Measurements from ENCODE around the gene MUC5B. TPM values are rescaled to one million over a fixed set of nuclear protein-coding genes. Genes with fewer than 3 reads are reported as not detected.

Gene MUC5B
- total RNA-seq, 4 donors from 2014 or later, result not detected

GRCh38 chr11:1233351-1234053 lies 10.6 kb downstream of the MUC5B start:
- Histone ChIP-seq H3K27ac (no peak overlapping the region), H3K4me1 (no peaks in the 10 kb centered on the region), H3K9me3 (no peaks in the 10 kb centered on the region), H3K27me3 (no peaks in the 10 kb centered on the region), H3K36me3 (no peaks in the 10 kb centered on the region), H3K4me3 (replicated peaks in 1 of 3) (no peak overlapping the region)
- intact Hi-C loops (cut with DNase I), result no loop called here
- DNase-seq, result no peak
- TF ChIP-seq CTCF (IDR thresholded peaks at IDR 0.05), result no peak
- TF ChIP-seq POLR2A (IDR thresholded peaks at IDR 0.05), result no peak
- WGBS, 2 donors, result 80% methylated on average over 2 of the region's 21 CpGs; no CpG with 5 or more reads in 1 of the 2 donors

- no peaks in the 10 kb centered on the region for H3K9me3 ChIP-seq
- no peaks in the 10 kb centered on the region for H3K4me1 ChIP-seq
- no CpG with 5 or more reads among the region's 22 CpGs for WGBS, 2 donors
- intact Hi-C loops (cut with DNase I), result no loop called here
- no peak for DNase-seq
- H3K36me3 ChIP-seq, result no peaks in the 10 kb centered on the region
- no peak overlapping the region for H3K4me3 ChIP-seq (replicated peaks in 1 of 3)
- no peak overlapping the region for H3K27ac ChIP-seq
- H3K27me3 ChIP-seq, result no peaks in the 10 kb centered on the region
- TF ChIP-seq CTCF (IDR thresholded peaks at IDR 0.05), result no peak
- TF ChIP-seq POLR2A (IDR thresholded peaks at IDR 0.05), result no peak
Measured at GRCh38 chr11:1234054-1234720, 11.3 kb downstream of the MUC5B start.

GRCh38 chr11:1234771-1235305 lies 12.0 kb downstream of the MUC5B start:
- no peak for DNase-seq
- H3K27me3 ChIP-seq, result no peaks in the 10 kb centered on the region
- no peaks in the 10 kb centered on the region for H3K9me3 ChIP-seq
- TF ChIP-seq CTCF (IDR thresholded peaks at IDR 0.05) (no peak), POLR2A (IDR thresholded peaks at IDR 0.05) (no peak)
- no peaks in the 10 kb centered on the region for H3K4me1 ChIP-seq
- no peaks in the 10 kb centered on the region for H3K36me3 ChIP-seq
- H3K27ac ChIP-seq, result no peak overlapping the region
- intact Hi-C loops (cut with DNase I), result no loop called here
- 84 to 91% methylated on average over 15 of the region's 23 CpGs for WGBS, 2 donors
- H3K4me3 ChIP-seq (replicated peaks in 1 of 3), result no peak overlapping the region

- 68 to 78% methylated on average over 15 to 16 of the region's 23 CpGs for WGBS, 2 donors
- H3K4me3 ChIP-seq (replicated peaks in 1 of 3), result no peak overlapping the region
- no peak for DNase-seq
Measured at GRCh38 chr11:1235306-1235900, 12.5 kb downstream of the MUC5B start.

More at GRCh38 chr11:1235306-1235900, 12.5 kb downstream of the MUC5B start:
- Histone ChIP-seq H3K9me3 (no peaks in the 10 kb centered on the region), H3K27me3 (no peaks in the 10 kb centered on the region), H3K36me3 (no peaks in the 10 kb centered on the region), H3K27ac (no peak overlapping the region), H3K4me1 (no peaks in the 10 kb centered on the region)
- intact Hi-C loops (cut with DNase I), result no loop called here
- TF ChIP-seq POLR2A (IDR thresholded peaks at IDR 0.05) (no peak), CTCF (IDR thresholded peaks at IDR 0.05) (no peak)
